Parathyroid adenoma (tissue), 2 donors: ENCODE measurements around the gene HKDC1.
"Not testable (repeated sequence)": the region's sequence is repeated elsewhere in the genome, so short reads cannot be mapped to it uniquely, and the experiment has no call there.

ENCODE experiments used
- H2AFZ ChIP-seq: fragments of 300-600 bp; sonication (generic); one replicate; pipeline ENCODE4 v1.7.0; 2017; ENCODE audit warnings: antibody characterized with exemption, mild to moderate bottlenecking
- H3K27ac ChIP-seq: fragments of 300-600 bp; sonication (generic); one replicate; pipeline ENCODE4 v1.7.0; 2017
- H3K27me3 ChIP-seq: fragments of 300-600 bp; sonication (generic); one replicate; pipeline ENCODE4 v1.7.0; 2017; ENCODE audit warnings: low read length; ENCODE audit not compliant: control insufficient read depth, insufficient read depth
- H3K36me3 ChIP-seq: fragments of 300-600 bp; sonication (generic); one replicate; pipeline ENCODE4 v1.7.0; 2017; ENCODE audit warnings: low read length; ENCODE audit not compliant: control insufficient read depth, insufficient read depth
- H3K4me1 ChIP-seq: fragments of 300-600 bp; sonication (generic); one replicate; pipeline ENCODE4 v1.7.0; 2017; ENCODE audit warnings: control low read depth
- H3K4me2 ChIP-seq: fragments of 300-600 bp; sonication (generic); one replicate; pipeline ENCODE4 v1.7.0; 2017; ENCODE audit warnings: low read length
- H3K4me3 ChIP-seq: fragments of 300-600 bp; sonication (generic); one replicate; pipeline ENCODE4 v1.7.0; 2017; ENCODE audit warnings: low read depth, low read length
- H3K79me2 ChIP-seq: fragments of 300-600 bp; sonication (generic); one replicate; pipeline ENCODE4 v1.7.0; 2017; ENCODE audit warnings: control low read depth
- H3K9ac ChIP-seq: fragments of 300-600 bp; sonication (generic); one replicate; pipeline ENCODE4 v1.7.0; 2017; ENCODE audit warnings: mild to moderate bottlenecking
- H3K9me3 ChIP-seq: fragments of 300-600 bp; sonication (generic); one replicate; pipeline ENCODE4 v1.7.0; 2017; ENCODE audit warnings: low read length; ENCODE audit not compliant: control insufficient read depth
- TF ChIP-seq, protein P1 (sequence below): fragments of 300-600 bp; sonication (generic); IDR thresholded peaks from one replicate; pipeline ENCODE4 v1.7.0; 2017; ENCODE audit warnings: antibody characterized with exemption, mild to moderate bottlenecking
- donor health status: primary hyperparathyroidism.

HKDC1 gene, protein sequence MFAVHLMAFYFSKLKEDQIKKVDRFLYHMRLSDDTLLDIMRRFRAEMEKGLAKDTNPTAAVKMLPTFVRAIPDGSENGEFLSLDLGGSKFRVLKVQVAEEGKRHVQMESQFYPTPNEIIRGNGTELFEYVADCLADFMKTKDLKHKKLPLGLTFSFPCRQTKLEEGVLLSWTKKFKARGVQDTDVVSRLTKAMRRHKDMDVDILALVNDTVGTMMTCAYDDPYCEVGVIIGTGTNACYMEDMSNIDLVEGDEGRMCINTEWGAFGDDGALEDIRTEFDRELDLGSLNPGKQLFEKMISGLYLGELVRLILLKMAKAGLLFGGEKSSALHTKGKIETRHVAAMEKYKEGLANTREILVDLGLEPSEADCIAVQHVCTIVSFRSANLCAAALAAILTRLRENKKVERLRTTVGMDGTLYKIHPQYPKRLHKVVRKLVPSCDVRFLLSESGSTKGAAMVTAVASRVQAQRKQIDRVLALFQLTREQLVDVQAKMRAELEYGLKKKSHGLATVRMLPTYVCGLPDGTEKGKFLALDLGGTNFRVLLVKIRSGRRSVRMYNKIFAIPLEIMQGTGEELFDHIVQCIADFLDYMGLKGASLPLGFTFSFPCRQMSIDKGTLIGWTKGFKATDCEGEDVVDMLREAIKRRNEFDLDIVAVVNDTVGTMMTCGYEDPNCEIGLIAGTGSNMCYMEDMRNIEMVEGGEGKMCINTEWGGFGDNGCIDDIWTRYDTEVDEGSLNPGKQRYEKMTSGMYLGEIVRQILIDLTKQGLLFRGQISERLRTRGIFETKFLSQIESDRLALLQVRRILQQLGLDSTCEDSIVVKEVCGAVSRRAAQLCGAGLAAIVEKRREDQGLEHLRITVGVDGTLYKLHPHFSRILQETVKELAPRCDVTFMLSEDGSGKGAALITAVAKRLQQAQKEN

DNA sequence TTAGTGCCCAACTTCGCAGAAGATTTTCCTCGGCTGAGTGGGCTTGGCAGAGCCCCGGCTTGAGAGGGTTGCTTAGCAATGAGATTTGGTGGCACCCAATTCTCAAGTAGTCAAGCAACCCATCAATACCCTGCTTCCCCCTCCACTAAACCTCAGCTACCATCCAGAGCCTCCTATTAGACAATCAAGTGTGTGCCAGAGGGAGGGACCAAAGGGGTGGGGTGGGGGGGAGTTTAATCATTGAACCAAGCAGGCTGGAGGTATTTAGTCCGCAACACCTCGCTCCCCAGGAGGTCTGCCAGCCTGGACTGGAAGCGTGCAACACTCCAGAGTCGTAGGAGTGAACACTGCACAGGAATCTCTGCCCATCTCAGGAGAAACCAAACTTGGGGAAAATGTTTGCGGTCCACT, at the start of gene HKDC1:
TSS of gene HKDC1 (plus strand) at position 292 of the 411 bp plus-strand sequence. CDS start at position 396, 104 bp downstream.
- H2AFZ ChIP-seq = peak within 1 kb of the TSS; percentile 57
- peak within 1 kb of the TSS; percentile 22 for H3K27ac ChIP-seq
- H3K4me2 ChIP-seq = no peak within 1 kb of the TSS
- TF ChIP-seq, protein P1, sequence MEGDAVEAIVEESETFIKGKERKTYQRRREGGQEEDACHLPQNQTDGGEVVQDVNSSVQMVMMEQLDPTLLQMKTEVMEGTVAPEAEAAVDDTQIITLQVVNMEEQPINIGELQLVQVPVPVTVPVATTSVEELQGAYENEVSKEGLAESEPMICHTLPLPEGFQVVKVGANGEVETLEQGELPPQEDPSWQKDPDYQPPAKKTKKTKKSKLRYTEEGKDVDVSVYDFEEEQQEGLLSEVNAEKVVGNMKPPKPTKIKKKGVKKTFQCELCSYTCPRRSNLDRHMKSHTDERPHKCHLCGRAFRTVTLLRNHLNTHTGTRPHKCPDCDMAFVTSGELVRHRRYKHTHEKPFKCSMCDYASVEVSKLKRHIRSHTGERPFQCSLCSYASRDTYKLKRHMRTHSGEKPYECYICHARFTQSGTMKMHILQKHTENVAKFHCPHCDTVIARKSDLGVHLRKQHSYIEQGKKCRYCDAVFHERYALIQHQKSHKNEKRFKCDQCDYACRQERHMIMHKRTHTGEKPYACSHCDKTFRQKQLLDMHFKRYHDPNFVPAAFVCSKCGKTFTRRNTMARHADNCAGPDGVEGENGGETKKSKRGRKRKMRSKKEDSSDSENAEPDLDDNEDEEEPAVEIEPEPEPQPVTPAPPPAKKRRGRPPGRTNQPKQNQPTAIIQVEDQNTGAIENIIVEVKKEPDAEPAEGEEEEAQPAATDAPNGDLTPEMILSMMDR = no peak
- H3K36me3 ChIP-seq = no peaks in the 10 kb centered on the region
- H3K9me3 ChIP-seq = no peaks in the 10 kb centered on the region
- peaks cover 15% of the 10 kb centered on the region for H3K4me1 ChIP-seq
- no peak within 1 kb of the TSS for H3K9ac ChIP-seq
- H3K27me3 ChIP-seq = no peaks in the 10 kb centered on the region
- H3K79me2 ChIP-seq = peaks cover 2% of the 10 kb centered on the region
- no peak within 1 kb of the TSS for H3K4me3 ChIP-seq

DNA sequence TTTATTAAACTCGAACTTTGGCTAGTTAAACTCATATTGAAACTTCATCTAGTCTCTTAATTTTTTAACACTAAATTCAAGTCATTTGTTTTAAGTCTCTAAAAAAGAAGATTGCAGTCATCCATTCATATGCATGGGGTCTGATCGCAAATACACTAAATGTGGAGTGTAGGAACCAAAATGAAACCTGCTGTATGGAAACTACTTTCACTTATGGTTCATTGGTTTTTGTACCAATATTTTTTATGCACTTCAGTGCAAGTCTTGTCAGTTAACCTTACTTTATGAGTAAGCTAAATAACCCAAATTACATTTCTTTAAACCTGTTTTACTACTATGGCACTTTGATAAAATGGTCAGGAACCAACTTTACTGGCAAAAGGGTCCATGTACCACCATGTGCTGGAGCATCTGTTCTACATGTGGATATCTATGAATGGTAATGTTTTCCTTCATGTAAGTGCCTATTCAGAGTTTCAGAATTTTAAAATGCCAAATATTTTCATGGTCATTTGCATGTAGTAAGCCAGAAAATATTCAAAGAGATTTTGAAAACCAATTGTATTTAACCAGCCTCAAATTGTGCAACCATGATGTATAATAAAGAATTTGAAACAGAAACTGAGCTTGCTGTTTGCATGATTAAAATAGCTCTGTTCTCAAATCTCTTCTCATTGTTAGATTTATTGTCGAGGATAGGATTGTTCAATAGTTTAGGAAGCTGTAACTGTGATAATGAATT, 47.7 kb upstream of the HKDC1 start:
- no peaks in the 10 kb centered on the region for H3K79me2 ChIP-seq

DNA sequence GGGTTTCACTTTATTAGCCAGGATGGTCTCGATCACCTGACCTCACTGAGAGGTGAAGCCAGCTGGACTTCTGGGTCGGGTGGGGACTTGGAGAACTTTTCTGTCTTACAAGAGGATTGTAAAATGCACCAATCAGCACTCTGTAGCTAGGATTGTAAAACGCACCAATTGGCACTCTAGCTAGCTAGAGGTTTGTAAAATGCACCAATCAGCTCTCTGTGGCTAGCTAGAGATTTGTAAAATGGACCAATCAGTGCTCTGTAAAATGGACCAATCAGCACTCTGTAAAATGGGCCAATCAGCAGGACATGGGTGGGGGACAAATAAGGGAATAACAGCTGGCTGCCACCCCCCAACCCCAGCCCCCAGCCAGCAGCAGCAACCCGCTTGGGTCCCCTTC, 44.8 kb upstream of the HKDC1 start:
- H3K9me3 ChIP-seq, H3K36me3 ChIP-seq, H3K27ac ChIP-seq, H3K4me3 ChIP-seq, H3K79me2 ChIP-seq, H3K9ac ChIP-seq, H2AFZ ChIP-seq, H3K4me2 ChIP-seq, H3K27me3 ChIP-seq, H3K4me1 ChIP-seq: not testable (repeated sequence)

More for the DNA sequence above, 47.7 kb upstream of the HKDC1 start:
- TF ChIP-seq, protein P1 = no peak
- Histone ChIP-seq H3K9me3 (no peaks in the 10 kb centered on the region), H3K4me2 (no peak overlapping the region), H3K4me1 (no peaks in the 10 kb centered on the region), H3K27me3 (no peaks in the 10 kb centered on the region), H3K9ac (no peak overlapping the region), H3K36me3 (no peaks in the 10 kb centered on the region), H2AFZ (no peak overlapping the region), H3K4me3 (no peak overlapping the region), H3K27ac (no peak overlapping the region)

DNA sequence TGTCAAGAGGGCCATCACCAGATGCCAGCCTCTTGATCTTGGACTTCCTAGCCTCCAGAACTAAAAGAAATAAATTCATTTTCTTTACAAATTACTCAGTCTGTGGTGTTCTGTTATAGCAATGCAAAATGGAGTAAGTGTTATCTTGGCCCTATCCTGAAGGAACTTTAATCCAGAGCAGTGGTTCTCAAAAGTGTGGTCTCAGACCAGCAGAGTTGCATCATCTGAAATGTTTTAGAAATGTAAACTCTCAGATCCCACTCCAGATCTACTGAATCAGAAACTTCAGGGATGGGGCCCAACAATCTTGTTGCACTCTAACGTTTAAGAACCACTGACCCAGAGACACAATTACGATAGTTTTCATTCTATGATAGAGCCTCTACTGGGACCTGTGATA, 43.3 kb upstream of the HKDC1 start:
- TF ChIP-seq, protein P1 = no peak
- no peaks in the 10 kb centered on the region for H3K36me3 ChIP-seq
- no peak overlapping the region for H2AFZ ChIP-seq
- H3K4me1 ChIP-seq = no peaks in the 10 kb centered on the region
- no peaks in the 10 kb centered on the region for H3K27me3 ChIP-seq
- no peak overlapping the region for H3K4me3 ChIP-seq
- no peaks in the 10 kb centered on the region for H3K9me3 ChIP-seq
- no peak overlapping the region for H3K9ac ChIP-seq
- peaks cover 17% of the 10 kb centered on the region for H3K79me2 ChIP-seq
- no peak overlapping the region for H3K27ac ChIP-seq
- no peak overlapping the region for H3K4me2 ChIP-seq
